Measurements from ENCODE around the gene PPT1.

DNA sequence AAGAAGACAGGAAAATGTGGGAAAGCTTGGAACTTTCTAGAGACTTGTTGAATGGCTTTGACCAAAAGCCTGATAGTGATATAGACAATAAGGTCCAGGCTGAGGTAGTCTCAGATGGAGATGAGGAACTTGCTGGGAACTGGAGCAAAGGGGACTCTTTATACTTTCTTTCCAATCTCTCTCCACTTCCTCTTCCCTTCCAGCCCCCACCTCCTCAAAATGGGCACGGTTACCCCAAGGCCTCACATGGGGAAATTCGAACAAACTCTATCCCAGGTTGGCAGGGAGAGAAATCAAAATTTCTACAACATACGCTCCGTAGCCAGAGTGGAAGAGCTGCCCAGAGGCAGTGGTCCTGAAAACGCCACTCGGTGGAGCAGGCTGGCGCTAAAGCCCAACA lies 15.2 kb downstream of the PPT1 start:
- TF ChIP-seq, protein P1, sequence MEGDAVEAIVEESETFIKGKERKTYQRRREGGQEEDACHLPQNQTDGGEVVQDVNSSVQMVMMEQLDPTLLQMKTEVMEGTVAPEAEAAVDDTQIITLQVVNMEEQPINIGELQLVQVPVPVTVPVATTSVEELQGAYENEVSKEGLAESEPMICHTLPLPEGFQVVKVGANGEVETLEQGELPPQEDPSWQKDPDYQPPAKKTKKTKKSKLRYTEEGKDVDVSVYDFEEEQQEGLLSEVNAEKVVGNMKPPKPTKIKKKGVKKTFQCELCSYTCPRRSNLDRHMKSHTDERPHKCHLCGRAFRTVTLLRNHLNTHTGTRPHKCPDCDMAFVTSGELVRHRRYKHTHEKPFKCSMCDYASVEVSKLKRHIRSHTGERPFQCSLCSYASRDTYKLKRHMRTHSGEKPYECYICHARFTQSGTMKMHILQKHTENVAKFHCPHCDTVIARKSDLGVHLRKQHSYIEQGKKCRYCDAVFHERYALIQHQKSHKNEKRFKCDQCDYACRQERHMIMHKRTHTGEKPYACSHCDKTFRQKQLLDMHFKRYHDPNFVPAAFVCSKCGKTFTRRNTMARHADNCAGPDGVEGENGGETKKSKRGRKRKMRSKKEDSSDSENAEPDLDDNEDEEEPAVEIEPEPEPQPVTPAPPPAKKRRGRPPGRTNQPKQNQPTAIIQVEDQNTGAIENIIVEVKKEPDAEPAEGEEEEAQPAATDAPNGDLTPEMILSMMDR (IDR thresholded peaks at IDR 0.05; ENCODE audit: poor library complexity, severe bottlenecking), result no peak
- TF ChIP-seq EP300 (conservative IDR thresholded peaks at IDR 0.05; ENCODE audit: poor library complexity, severe bottlenecking) (no peak), RAD21 (conservative IDR thresholded peaks at IDR 0.05) (no peak), SMC3 (conservative IDR thresholded peaks at IDR 0.05; ENCODE audit: poor library complexity) (no peak)
